Thyroid gland (tissue), 4 donors: ENCODE results near the gene PLEKHA4. TPM values are rescaled to one million over a fixed set of nuclear protein-coding genes. Genes with fewer than 3 reads are reported as not detected.

Experiments
- DNase-seq, 2 donors: peaks; one replicate each; pipeline ENCODE4 v3.0.0-alpha.2; 2019
- H3K27ac ChIP-seq, 3 donors: fragments of 200-600 bp; sonication (generic); 1 replicate in 2 of 3; 2 replicates in 1 of 3; pipeline ENCODE4 v1.5.1; 2016 to 2019; ENCODE audit warnings: mild to moderate bottlenecking in 1 of 3, moderate library complexity in 1 of 3
- H3K27me3 ChIP-seq: fragments of 200-600 bp; sonication (generic); one replicate; pipeline ENCODE4 v1.5.1; 2019
- H3K36me3 ChIP-seq, 2 donors: fragments of 200-600 bp; sonication (generic); one replicate each; pipeline ENCODE4 v1.5.1; 2016 to 2019
- H3K4me1 ChIP-seq, 2 donors: fragments of 200-600 bp; sonication (generic); one replicate each; pipeline ENCODE4 v1.5.1; 2017 to 2019
- H3K4me3 ChIP-seq, 3 donors: fragments of 200-600 bp; sonication (generic); replicated peaks in 1 of 3; 1 replicate in 2 of 3; 2 replicates in 1 of 3; pipeline ENCODE4 v1.5.1; 2016; ENCODE audit warnings: mild to moderate bottlenecking in 1 of 3
- H3K9me3 ChIP-seq: fragments of 200-600 bp; sonication (generic); one replicate; pipeline ENCODE4 v1.5.1; 2017
- POLR2A ChIP-seq, 2 donors: fragments of 450-650 bp; IDR thresholded peaks; one replicate each; pipeline ENCODE4 v1.6.1; 2017; ENCODE audit warnings: antibody characterized with exemption in 2 of 2, mild to moderate bottlenecking in 2 of 2, moderate library complexity in 1 of 2
- WGBS, 2 donors: methylation state at CpG; one replicate each; pipeline ENCODE4 v1.1.5; 2017; 5-methylcytosine and 5-hydroxymethylcytosine counted together
- intact Hi-C: fragments of 100-400 bp; cut with DNase I; formaldehyde crosslinking; loops from one replicate; pipeline ENCODE4 v1.15.1; 2023
- total RNA-seq, 4 donors: library from RNA; depleted of rRNA; stranded (reverse); fragments of >200 nt; gene quantifications; one replicate each; pipeline ENCODE4 v1.2.3, GENCODE V29; 2016
- TF ChIP-seq, protein P1 (sequence below), 6 experiments: fragments of 200-600 bp in 3 of 6; fragments of 450-650 bp in 3 of 6; sonication (generic) in 3 of 6; IDR thresholded peaks; one replicate each; pipeline ENCODE4 v1.5.1; 2016 to 2019; ENCODE audit warnings: antibody characterized with exemption in 6 of 6, mild to moderate bottlenecking in 2 of 6, inconsistent platforms in 1 of 6, moderate library complexity in 1 of 6

The PLEKHA4 gene
- total RNA-seq, 4 donors from 2014 or later: 15.2 to 21.8 (median 19.0) TPM

DNA sequence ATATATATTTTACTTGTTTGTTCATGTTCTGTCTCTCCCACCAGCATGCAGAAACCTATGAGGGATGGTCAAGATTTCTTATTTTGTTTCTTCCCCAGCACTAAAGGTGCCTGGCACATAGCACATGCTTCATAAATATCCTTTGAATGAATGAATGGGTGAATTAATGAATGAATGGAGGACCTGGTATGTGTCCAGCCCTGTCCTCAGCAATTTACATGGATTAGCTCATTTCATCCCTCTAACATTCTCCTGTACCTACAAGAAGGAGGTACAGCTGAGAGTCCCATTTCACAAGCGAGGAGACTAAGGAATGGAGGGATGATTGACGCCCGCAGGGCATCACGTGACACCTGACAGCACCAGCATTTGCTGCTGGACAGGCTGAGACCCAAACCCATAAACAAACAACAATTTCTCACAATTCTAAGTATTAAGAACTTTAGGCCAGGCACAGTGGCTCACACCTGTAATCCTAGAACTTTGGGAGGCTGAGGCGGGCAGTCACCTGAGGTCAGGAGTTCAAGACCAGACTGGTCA is 50.8 kb downstream of the PLEKHA4 start:
- Histone ChIP-seq H3K4me3 (no peak overlapping the region), H3K4me1 (peaks cover 28% of the 10 kb centered on the region in 2 donors), H3K27ac (no peak overlapping the region), H3K27me3 (no peaks in the 10 kb centered on the region), H3K9me3 (no peaks in the 10 kb centered on the region), H3K36me3 (no peaks in the 10 kb centered on the region)
- WGBS, 2 donors: 92 to 97% methylated on average over 5 of the region's 5 CpGs
- no peak for TF ChIP-seq POLR2A (IDR thresholded peaks at IDR 0.05)
- TF ChIP-seq, protein P1, sequence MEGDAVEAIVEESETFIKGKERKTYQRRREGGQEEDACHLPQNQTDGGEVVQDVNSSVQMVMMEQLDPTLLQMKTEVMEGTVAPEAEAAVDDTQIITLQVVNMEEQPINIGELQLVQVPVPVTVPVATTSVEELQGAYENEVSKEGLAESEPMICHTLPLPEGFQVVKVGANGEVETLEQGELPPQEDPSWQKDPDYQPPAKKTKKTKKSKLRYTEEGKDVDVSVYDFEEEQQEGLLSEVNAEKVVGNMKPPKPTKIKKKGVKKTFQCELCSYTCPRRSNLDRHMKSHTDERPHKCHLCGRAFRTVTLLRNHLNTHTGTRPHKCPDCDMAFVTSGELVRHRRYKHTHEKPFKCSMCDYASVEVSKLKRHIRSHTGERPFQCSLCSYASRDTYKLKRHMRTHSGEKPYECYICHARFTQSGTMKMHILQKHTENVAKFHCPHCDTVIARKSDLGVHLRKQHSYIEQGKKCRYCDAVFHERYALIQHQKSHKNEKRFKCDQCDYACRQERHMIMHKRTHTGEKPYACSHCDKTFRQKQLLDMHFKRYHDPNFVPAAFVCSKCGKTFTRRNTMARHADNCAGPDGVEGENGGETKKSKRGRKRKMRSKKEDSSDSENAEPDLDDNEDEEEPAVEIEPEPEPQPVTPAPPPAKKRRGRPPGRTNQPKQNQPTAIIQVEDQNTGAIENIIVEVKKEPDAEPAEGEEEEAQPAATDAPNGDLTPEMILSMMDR (IDR thresholded peaks at IDR 0.05): no peak
- DNase-seq: no peak
- intact Hi-C loops: no loop called here

DNA sequence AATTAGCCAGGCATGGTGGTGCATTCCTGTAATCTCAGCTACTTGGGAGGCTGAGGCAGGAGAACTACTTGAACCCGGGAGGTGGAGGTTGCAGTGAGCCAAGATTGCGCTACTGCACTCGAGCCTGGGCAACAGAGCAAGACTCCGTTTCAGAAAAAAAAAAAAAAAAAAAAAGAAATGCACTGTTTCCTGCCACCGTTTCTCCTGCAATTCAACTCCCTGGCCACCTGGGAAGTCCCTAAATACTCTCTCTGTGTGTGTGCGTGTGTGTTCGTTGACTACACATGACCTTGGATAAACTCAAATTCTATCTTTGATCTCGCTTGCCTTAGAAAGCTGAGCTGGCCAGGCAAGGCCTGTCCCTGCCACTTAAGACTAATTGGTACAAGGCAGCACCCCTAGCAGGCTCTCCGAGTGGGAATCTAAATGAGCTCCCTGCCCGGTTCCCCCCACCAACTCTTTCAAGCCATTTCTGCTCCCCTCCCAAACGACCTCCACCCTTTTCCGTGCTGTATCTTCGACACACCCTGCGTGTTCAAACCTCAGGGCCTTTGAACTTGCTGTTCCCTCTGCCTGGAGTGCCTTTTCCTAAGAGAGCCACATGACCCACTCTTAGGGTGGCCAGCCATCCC is 52.4 kb downstream of the PLEKHA4 start:
- intact Hi-C loops: no loop called here
- H3K27me3 ChIP-seq: no peaks in the 10 kb centered on the region
- no peak overlapping the region for H3K4me3 ChIP-seq
- 36 to 47% methylated on average over 14 of the region's 14 CpGs for WGBS, 2 donors
- TF ChIP-seq, protein P1 (IDR thresholded peaks at IDR 0.05): peak in 3 of 6 experiments; percentile 22 to 65 (median 25)
- no peak for TF ChIP-seq POLR2A (IDR thresholded peaks at IDR 0.05)
- no peaks in the 10 kb centered on the region for H3K36me3 ChIP-seq
- peak; percentile 65 to 69 for DNase-seq
- no peaks in the 10 kb centered on the region for H3K9me3 ChIP-seq
- H3K4me1 ChIP-seq: peaks cover 34 to 38% of the 10 kb centered on the region in 2 donors
- peak overlapping the region; percentile 49 to 71 (median 69) for H3K27ac ChIP-seq

GRCh38 chr19:48814895-48815294 is 53.5 kb downstream of the PLEKHA4 start:
- peaks cover 35 to 40% of the 10 kb centered on the region in 2 donors for H3K4me1 ChIP-seq
- no peak for DNase-seq
- 90 to 98% methylated on average over 5 to 6 of the region's 6 CpGs for WGBS, 2 donors
- no peaks in the 10 kb centered on the region for H3K27me3 ChIP-seq
- TF ChIP-seq, protein P1 (IDR thresholded peaks at IDR 0.05): no peak
- TF ChIP-seq POLR2A (IDR thresholded peaks at IDR 0.05): no peak
- H3K36me3 ChIP-seq: no peaks in the 10 kb centered on the region
- H3K4me3 ChIP-seq: no peak overlapping the region
- H3K9me3 ChIP-seq: no peaks in the 10 kb centered on the region
- no peak overlapping the region for H3K27ac ChIP-seq
- intact Hi-C loops: no loop called here

DNA sequence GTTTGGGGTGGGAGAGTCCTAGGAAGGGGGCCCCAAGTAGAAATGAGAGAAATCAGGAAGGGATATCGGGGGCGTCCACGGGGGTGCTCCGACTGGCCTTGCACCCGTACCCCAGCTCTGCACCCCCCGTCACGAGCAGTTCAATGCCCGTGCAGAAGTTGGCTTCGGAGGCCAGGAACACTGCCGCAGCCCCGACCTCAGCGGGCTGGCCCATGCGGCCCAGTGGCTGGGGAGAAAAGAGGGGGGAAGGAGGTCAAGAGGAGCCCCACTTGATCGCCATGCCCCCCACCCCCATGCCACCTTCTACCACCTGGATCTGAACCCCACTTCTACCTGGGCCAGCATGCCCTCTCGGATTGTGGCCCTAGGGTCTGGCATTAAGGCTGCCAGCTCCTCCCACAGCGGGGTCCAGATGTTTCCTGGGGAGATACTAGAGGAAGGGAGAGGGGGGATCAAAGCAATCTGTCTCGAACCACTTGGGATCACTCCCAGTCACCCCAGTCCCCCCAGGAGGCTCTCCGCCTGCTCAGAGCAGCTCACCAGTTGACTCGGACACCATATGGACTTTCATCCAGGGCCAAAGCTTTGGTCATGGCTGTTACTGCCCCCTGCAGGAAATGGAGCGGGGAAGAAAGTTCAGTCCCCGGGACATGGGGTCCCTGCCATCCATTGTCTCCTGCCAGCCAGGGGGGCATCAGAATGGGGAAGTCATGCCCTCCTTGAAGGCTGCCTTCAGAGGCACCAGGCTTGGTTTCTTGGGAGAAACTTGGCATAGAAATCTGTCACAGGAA is 55.1 kb downstream of the PLEKHA4 start:
- no peak for DNase-seq

More for the DNA sequence above, 55.1 kb downstream of the PLEKHA4 start:
- 86 to 94% methylated on average over 12 to 15 of the region's 21 CpGs for WGBS, 2 donors
- H3K27me3 ChIP-seq: no peaks in the 10 kb centered on the region
- TF ChIP-seq POLR2A (IDR thresholded peaks at IDR 0.05): no peak
- TF ChIP-seq, protein P1 (IDR thresholded peaks at IDR 0.05): peak in 1 of 6 experiments; percentile 13
- H3K36me3 ChIP-seq: no peaks in the 10 kb centered on the region
- H3K9me3 ChIP-seq: no peaks in the 10 kb centered on the region
- H3K4me1 ChIP-seq: peaks cover 25 to 29% of the 10 kb centered on the region in 2 donors
- peak overlapping the region in 2 of 3 donors; percentile 86 to 88 for H3K27ac ChIP-seq
- no peak overlapping the region for H3K4me3 ChIP-seq
- intact Hi-C loops: no loop called here
